Measurements from ENCODE around the gene FOXO3.
"Not testable (repeated sequence)": the region's sequence is repeated elsewhere in the genome, so short reads cannot be mapped to it uniquely, and the experiment has no call there.

FOXO3 gene

DNA sequence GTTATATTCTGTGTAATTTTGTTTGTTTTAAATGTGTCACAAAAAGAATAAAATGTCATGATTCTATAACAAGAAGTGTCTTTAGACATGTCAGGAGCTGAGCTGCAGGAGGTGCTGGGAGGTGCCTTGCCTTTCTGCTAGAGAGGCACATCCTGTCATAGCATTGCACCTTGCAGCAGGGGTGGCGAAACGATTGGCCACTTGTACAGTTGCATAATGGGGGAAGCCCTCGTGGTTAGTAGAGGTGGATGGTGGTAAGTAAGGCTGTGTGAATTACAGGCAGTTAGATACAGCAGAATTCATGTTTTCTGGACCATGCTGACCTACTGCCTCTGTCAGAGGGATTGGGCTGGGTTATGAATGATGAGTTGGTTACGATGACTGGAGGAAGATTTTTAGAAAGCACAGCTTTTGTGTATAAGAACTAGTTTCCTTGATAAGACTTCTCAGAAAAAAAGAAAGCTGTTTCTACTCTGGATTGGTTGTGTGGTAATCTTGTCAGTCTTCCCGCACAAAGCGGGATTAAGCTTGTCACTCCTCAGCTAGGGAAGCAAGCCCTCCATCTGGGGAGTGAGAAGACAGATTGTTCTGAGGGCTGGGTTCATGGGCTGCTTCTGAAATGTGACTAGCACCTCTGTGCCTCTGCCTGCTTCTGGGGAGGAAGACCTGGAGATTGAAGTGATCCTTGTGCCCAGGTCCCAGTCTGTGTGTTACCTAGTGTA is 74.9 kb downstream of the FOXO3 start:
- no peak for DNase-seq

DNA sequence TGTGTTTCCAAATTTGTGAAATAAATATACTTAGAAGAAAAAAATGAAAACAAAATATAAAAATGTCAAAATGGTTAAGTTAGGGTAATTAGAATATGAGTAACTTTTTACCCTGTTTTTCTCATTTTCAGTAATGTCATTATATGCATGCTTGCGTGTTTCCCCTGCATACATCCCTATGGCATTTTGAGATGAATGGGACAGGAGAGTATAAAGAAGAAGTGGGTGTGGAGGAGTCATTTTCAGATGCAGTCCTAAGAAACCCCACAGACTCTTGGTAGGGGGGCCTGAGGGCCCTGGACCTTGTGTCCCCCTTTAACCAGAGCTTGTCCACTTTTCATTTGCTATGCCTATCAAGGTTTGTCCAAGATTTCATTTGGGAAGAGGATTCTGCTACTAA is 77.2 kb downstream of the FOXO3 start:
- DNase-seq: no peak

DNA sequence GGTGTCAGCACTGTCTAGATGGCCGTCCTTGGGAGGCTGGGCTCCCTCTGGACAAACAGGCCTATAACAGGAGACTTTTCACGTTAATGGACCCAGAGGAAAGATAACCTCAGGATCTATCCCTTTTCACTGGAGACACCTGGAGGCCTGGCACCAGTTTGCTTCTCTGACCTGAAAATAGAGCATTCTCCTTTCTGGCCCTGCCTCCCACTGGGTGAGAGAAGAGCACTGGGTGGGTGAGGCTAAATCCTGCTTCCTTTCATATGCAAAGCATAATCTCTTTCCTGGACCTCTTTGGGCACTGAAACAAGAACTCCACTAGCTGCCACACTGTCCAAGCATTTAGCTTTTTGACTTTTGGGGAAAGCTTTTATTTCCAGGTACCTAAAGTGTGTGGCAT is 78.3 kb downstream of the FOXO3 start:
- DNase-seq: no peak

DNA sequence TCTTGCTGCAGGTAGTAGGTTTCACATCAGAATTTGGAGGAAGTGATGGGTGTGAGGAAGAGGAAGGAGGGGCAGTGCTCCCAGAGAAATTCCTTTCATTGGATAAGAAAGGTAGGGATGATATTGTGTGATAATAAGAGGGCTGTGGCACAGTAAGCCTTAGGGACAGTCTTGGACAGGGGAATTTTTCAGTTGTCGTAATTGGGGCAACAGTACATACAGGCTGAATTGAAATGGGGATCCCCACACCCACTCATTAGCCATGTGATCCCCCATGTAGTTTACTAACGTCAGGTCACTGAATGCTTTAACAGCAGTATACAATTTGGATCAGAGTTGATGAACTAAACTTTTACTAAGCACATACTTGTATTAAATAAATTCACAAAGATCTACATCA is 79.4 kb downstream of the FOXO3 start:
- DNase-seq: no peak

DNA sequence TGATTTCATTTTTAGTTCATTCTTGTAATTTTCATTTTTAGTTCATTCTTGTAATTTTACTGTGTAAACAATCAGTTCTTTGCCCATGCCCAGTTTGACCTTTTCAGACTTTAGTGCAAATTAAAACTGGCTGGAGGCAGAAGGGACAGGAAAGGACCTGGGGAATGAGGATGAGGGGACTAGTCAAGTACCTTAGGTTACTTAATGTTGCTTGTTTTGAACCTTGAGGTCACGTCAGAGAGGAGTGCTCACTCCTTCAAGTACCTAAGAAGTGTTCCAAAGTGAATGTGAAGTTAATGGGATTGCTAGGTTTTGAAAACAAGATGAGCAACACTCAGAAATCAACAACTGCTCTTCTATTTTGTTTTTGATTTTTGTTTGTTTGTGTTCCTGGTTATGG is 82.5 kb downstream of the FOXO3 start:
- DNase-seq: no peak

DNA sequence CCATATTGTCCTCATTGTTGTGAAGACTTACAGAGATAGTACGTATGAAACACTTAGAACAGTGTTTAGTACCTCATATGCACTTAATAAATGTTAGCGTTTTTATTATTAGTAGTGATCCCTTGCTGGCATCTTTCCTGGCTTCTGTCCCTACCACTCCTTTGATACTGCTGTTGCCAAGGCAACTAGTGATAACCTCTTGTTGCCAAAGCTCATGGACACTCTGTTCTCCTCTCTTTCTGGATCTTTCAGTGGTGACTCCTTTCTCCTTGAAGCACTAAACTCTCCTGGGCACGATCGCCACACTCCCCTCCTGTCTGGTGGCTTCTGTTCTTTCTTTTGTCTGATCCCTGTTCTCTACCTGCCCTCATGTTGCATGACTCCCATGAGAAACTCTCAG is 83.5 kb downstream of the FOXO3 start:
- DNase-seq: no peak

DNA sequence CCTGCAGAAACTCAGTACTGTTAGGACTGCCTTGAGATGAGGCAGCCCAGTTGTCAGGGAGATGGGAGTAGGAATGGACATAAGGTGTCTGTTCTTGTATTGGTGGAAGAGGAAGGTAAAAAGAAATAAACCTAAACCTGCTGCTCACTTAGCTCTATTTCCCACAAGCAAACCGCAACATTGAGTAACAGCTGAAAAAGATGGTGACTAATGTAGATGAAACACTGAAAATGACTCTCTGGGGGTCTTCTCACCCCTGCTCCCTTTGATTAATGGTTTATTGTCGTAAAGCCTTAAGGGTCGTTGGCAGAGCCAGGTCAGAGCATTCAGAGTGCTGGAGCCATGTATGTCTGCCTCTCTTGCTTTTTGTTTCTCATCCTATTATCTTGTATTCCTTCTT is 87.5 kb downstream of the FOXO3 start:
- DNase-seq: no peak

DNA sequence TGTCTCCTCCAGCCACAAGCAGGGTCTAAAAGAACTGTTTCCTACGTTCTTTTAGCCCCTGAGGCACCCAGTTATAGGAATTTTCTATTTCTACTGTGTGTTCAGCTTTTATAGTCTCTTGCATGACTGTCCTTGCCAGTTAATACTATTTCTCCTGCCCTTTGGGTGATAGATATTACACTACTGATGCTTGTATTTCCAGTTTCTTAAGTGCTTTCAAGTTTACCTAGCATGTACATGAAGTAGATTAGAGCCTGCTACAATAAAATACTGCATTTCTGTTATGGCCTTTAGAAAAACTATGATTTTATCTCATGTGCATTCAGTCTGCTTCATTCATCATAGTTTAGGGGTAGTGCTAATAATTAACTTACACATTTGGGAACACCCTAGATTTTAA is 89.6 kb downstream of the FOXO3 start:
- no peak for DNase-seq

DNA sequence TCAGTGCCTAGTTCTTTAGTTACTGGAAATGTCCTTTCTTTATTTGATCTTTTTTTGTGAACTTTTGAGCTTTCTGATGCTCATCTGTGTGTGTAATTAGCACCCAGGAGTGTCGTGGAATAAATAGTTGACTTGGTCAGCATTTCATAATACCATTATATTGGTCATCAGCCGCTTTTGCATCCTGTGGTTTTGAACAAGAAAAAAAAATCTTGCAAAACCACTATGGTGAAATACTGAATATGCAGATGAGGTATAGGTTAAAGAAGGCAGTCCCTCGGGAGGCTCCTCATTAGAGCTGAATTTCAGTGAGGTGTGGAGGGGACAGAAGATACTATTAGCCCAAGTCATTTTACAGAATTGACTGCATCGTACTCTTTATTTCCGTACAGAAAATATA is 90.1 kb downstream of the FOXO3 start:
- no peak for DNase-seq

DNA sequence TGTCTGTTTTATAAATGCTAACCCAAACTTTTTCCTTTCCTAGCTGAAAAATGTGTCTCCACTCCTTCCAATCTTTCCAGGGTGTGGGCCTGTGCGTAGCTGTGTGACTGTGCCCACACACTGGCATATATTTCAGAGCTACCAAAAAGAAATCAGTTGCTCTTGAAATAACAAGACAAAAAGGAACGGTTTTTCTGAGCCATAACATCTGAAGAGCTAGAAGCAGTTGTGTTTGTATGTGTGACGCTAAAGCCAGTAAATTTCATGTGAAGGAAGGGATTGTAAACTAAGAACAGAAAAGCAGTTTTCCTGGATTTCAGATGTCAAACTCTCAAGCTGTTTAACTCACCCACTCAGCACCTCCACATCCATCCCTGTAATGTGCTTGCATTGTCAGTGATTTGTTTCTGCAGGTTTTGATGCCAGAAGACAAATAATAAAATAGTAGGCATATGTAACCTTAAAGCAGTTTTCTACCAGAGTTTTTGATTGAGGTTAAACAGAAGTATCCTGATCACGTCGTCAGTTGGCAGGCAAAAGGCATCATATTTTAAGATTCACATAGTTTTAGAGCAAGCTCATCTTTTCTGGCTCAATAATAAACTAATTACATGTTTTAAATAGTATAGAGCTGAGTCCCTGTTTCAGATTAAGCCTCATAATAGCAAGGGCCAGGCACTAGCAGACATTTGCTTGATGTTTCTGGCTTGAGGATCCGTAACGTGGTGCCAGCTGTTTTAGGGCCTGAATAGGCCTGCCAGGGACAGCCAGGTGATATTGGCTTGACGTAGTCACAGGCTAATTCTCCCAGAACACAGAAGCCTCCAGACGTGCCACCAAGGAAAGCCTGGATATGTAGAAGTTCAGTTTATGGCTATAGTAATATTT is 90.9 kb downstream of the FOXO3 start:
- DNase-seq: no peak

DNA sequence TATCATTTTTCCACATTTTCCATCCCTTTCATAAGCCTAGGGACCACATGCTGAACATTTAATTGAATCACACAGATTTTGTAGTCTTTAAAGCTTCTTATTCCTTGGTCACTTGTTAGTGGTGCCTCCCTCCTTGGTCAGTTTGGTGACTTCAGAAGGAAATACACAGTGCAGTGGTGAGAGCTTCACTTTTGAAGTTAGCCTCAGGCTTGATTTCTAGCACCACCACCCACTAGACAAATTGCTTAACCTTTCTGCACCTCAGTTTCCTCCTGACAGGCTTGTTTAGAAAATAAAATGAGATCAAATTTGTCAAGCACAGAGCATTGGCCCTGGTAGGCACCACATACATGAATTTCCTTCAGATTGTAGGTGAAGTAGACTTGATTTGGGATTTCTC is 91.7 kb downstream of the FOXO3 start:
- no peak for DNase-seq

DNA sequence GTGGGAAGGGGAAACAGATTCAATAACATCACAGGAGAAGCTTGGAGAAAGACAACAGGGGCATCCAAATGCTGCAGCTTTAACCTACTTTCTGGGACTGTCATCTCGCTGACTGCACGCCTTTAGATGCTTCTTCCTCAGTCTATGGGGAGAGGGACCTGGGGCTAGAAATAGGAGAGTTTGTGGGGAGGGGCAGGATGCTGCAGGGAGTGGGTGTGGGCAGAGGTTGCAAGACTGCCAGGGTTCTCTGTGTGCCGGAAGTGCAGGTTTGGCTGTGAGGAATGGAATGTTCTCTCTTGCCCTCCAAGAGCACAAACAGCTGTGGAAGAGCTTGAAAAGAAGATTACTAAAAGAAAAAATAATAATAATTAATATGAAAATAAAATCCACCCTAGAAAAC is 93.2 kb downstream of the FOXO3 start:
- no peak for DNase-seq

DNA sequence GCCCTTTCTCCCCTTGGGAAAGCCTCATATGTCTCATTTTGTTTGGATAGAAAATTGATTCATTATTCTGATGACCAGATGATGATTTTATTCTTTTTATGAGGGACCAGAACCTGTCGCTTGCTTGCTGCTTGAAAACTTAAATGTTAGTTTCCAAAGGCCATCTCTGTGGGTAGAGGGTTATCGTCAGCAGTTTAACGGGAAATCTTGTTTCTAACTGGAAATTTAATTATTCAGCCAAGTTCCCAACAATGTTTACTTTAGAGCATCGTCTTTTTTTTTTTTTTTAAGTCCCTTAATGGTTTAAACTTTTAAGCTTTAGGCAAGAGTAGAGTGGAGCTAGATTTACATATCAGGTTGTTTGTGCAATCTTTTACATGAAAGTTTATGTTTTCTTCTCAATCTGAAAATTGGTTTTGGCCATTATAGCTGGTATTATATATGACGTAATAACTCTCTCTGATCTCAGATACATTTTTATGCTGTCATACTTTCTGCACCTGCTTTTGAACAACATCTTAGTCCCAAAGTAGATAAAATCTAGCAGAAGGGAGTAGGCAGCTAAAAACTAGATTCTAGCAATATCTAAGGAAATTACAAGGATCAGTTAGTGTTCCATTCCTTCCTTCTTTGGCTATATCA is 93.9 kb downstream of the FOXO3 start:
- DNase-seq: no peak

DNA sequence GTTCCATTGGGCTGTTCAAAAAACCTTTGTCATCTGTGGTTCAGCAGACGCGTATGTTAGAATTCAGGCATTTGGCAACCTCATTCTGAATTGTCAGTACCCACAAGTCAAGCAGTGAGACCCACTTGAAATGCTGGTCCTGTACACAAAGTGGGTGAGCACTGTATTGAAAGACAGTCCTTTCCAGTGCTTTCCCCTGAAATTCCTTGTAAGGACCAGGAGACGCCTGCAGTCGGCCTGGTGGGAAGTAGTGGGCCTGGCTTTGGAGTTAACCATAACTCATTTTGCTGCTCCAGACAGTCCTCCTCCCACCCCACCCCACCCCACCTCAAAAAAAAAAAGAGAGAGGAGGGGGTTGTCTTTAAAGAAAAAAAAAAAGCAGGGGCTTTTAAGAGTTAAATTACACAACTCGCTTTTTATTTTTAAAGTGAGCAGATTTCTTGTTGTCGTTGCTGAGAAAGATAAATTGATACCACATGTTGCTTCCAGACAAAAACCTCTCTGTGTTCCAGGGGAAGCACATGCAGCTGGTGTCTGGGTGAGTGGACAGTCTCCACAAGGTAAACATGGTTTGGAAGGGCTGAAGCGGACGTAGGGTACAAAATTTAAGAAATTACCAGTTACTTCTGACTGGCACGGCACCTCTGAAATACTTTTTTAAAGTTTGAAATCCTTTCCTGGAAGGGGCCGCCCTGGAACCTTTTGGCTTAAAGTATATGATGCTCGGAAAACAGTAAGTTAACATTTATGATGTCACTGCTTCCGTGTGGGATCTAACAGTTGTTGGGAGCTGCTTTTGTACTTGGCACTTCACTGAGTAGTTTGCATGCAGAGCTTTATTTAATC is 95.3 kb downstream of the FOXO3 start:
- DNase-seq: no peak

DNA sequence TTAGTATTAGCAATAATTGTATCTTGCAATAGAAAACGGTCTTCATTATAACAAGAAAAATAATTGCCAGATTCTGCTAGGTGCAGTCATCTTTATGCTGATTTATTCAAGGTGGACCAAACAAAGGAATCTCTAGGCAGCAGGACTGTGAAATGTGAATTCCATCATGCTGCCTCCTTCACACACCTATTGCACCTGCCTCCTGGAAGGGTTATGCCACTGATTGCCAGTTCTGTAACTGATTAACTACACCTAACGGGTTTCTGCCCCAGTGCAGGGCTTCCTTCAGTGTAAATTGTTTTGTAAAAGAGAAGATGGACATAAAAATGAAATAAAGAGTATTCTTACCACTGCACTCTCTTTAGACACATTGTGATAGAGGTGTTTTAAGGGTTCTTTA is 96.1 kb downstream of the FOXO3 start:
- no peak for DNase-seq

DNA sequence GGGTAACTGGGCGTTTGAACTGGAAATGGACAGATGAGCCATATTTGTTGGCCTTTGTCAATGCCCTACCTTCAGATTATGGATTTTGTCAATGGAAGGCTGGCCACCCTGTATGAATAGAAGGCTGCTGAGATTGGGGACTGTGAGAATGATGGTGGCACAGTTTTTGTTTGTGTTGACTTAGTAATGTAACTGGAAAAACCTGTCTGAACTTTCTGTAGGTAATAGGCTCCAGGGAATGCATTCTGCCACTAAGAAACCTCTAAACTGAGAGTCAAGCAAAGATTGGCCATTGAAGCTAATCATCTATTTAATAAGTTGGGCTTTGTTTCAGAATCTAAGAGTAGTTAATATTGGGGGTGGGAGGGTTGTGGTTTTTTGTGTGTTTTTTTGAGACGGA is 97.5 kb downstream of the FOXO3 start:
- DNase-seq: no peak

DNA sequence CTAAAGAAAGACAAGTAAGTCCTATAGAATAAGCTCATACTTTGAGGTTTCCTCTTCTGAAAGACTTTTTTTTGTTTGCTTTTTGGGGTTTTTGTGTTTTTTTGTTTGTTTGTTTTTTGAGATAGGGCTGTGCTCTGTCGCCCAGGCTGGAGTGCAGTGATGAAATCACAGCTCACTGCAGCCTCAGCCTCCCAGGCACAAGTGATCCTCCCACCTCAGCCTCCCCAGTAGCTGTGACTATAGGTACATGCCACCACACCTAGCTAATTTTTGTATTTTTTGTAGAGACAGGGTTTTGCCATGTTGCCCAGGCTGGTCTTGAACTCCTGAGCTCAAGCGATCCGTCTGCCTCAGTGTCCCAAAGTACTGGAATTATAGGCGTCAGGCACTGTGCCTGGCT is 98.1 kb downstream of the FOXO3 start:
- DNase-seq: not testable (repeated sequence)

DNA sequence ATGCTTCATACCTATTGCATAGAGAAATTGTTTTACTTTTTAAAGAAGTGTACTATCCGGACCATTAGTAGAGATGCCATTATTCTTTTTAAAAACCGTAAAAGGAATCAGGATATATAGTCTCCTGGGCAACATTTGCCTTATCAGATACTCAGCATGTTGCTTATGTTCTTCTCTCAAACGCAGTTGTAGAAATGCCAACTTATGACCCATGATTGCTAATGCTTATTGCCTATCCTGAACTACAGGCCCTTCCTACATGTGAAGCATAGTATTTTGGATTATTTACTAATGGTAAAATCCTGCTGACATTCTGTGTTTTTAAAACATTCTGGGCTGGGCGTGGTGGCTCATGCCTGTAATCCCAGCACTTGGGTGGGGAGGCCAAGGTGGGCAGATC is 99.5 kb downstream of the FOXO3 start:
- DNase-seq: no peak

DNA sequence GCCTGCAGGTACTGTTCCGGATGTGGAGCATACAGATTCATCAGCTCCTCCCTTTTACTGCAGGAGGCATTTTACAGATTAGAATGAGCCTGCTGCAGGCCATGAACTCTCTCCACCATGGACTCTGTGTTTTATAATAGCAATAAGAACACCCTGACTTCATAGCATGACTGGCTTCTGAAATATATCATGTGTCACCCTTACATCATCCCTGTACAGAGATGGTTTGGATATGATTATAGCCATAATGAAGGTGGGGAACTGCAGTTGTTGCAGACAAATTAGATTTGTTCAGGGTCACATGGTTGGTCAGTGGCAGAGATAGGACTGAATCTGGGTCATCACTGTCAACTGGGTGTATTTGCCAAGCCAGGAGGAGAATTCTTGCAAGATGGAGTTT is 100.7 kb downstream of the FOXO3 start:
- no peak for DNase-seq

DNA sequence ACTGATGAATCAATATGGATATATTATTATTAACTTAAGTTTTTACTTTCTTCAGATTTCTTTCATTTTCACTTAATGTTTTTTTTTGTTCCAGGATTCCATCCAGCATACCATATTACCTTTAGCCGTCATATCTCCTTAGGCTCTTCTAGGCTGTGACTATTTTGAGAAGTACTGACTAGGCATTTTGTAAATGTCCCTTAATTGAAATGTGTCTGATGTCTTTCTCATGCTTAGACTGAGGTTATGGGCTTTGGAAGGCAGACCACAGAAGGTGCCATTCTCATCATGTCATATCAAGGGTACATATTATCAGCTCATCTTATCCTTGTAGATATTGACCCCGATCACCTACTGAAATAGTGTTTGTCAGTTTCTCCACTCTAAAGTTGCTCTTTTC is 101.3 kb downstream of the FOXO3 start:
- no peak for DNase-seq

DNA sequence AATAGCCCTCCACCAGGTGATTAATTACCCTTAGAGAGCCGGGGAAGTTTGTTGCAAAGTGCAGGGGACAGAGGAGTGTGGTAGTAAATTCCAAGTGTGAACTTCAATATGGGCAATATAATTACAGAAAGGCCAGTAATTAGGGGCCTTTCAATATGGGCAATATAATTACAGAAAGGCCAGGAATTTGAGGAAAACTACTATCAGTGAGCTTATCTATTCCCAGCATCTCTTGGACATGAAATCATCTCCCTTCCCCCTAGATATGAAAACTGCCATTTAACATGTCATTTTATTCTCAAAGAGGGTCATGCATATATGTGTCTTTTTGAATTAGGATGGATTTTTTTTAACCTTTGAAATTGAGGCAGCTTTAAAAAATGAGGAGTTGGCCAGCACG is 102.0 kb downstream of the FOXO3 start:
- DNase-seq: no peak

DNA sequence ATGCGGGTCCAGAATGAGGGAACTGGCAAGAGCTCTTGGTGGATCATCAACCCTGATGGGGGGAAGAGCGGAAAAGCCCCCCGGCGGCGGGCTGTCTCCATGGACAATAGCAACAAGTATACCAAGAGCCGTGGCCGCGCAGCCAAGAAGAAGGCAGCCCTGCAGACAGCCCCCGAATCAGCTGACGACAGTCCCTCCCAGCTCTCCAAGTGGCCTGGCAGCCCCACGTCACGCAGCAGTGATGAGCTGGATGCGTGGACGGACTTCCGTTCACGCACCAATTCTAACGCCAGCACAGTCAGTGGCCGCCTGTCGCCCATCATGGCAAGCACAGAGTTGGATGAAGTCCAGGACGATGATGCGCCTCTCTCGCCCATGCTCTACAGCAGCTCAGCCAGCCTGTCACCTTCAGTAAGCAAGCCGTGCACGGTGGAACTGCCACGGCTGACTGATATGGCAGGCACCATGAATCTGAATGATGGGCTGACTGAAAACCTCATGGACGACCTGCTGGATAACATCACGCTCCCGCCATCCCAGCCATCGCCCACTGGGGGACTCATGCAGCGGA is 102.9 kb downstream of the FOXO3 start:
- not testable (repeated sequence) for DNase-seq
